GM21723 (cell line): Measurements from ENCODE around the gene TPD52L2.

Experiments
- ATAC-seq: cut with Tn5 transposase; IDR thresholded peaks from one replicate; pipeline ENCODE4 v1.9.1; 2021; ENCODE audit warnings: mild to moderate bottlenecking, moderate library complexity; ENCODE audit not compliant: unreplicated experiment

TPD52L2 gene

GRCh38 chr20:63930971-63931553 lies 66.0 kb downstream of the TPD52L2 start:
- no peak for ATAC-seq

- ATAC-seq = no peak
These were observed 66.7 kb downstream of the TPD52L2 start for GRCh38 chr20:63931735-63932134.

GRCh38 chr20:63932606-63933160 lies 67.6 kb downstream of the TPD52L2 start:
- no peak for ATAC-seq

- ATAC-seq = no peak
These were observed 68.6 kb downstream of the TPD52L2 start for GRCh38 chr20:63933646-63934045.

- ATAC-seq = no peak
These were observed 69.4 kb downstream of the TPD52L2 start for GRCh38 chr20:63934271-63935068.

GRCh38 chr20:63935447-63935846 lies 70.4 kb downstream of the TPD52L2 start:
- ATAC-seq = no peak

GRCh38 chr20:63937596-63937995 lies 72.5 kb downstream of the TPD52L2 start:
- ATAC-seq = no peak

GRCh38 chr20:63939061-63939935 lies 74.2 kb downstream of the TPD52L2 start:
- ATAC-seq = no peak

GRCh38 chr20:63940071-63940471 lies 75.0 kb downstream of the TPD52L2 start:
- no peak for ATAC-seq

GRCh38 chr20:63940472-63941266 lies 75.6 kb downstream of the TPD52L2 start:
- no peak for ATAC-seq
